NK-92 (cell line): ENCODE results near the gene APOA4.
"Not testable (repeated sequence)": the region's sequence is repeated elsewhere in the genome, so short reads cannot be mapped to it uniquely, and the experiment has no call there.

Experiments
- DNase-seq: peaks from one replicate; lab custom pipeline; 2025; ENCODE audit not compliant: unreplicated experiment; lab: John Stamatoyannopoulos, UW

Gene APOA4

GRCh38 chr11:116807601-116808261, 15.4 kb downstream of the APOA4 start:
- no peak for DNase-seq

GRCh38 chr11:116804001-116804400, 19.1 kb downstream of the APOA4 start:
- no peak for DNase-seq

- DNase-seq, result not testable (repeated sequence)
These were observed 21.4 kb downstream of the APOA4 start for GRCh38 chr11:116801662-116802061.

GRCh38 chr11:116800610-116801009, 22.5 kb downstream of the APOA4 start:
- no peak for DNase-seq

- DNase-seq, result no peak
These were observed 24.7 kb downstream of the APOA4 start for GRCh38 chr11:116798368-116798767.

GRCh38 chr11:116797816-116798215, 25.3 kb downstream of the APOA4 start:
- DNase-seq, result no peak

GRCh38 chr11:116796548-116796947, 26.6 kb downstream of the APOA4 start:
- no peak for DNase-seq

GRCh38 chr11:116794851-116795250, 28.3 kb downstream of the APOA4 start:
- no peak for DNase-seq

- DNase-seq, result no peak
These were observed 29.4 kb downstream of the APOA4 start for GRCh38 chr11:116793772-116794097.

GRCh38 chr11:116792869-116793771, 30.0 kb downstream of the APOA4 start:
- DNase-seq, result no peak

- no peak for DNase-seq
These were observed 30.8 kb downstream of the APOA4 start for GRCh38 chr11:116792144-116792868.

- no peak for DNase-seq
These were observed 31.3 kb downstream of the APOA4 start, which contains the start of gene APOA5 for GRCh38 chr11:116791813-116792143. Gene APOA5 (minus strand): TSS chr11:116791879. CDS start chr11:116791860, 19 bp downstream.

GRCh38 chr11:116791002-116791812, 31.9 kb downstream of the APOA4 start:
- DNase-seq, result no peak

- DNase-seq, result no peak
These were observed 32.7 kb downstream of the APOA4 start for GRCh38 chr11:116790167-116791001.

- DNase-seq, result no peak
These were observed 34.1 kb downstream of the APOA4 start for GRCh38 chr11:116788975-116789374.

- no peak for DNase-seq
These were observed 34.6 kb downstream of the APOA4 start for GRCh38 chr11:116788534-116788933.

GRCh38 chr11:116787786-116788486, 35.2 kb downstream of the APOA4 start, which contains the start of gene ZPR1:
Gene ZPR1 (minus strand): TSS chr11:116788023. CDS start chr11:116787990, 33 bp downstream.
- DNase-seq, result peak; percentile 8

GRCh38 chr11:116787436-116787785, 35.7 kb downstream of the APOA4 start:
- DNase-seq, result no peak

- DNase-seq, result no peak
These were observed 36.1 kb downstream of the APOA4 start for GRCh38 chr11:116786966-116787365.
